ENCODE results near the gene GRK1.

GRCh38 chr13:113647351-113648215 lies 19.4 kb upstream of the GRK1 start:
- no peak for TF ChIP-seq CTCF (IDR thresholded peaks at IDR 0.05; ENCODE audit: poor library complexity)
- TF ChIP-seq EZH2phosphoT487 (IDR thresholded peaks at IDR 0.05; ENCODE audit: low read depth, severe bottlenecking, unreplicated experiment): no peak

Measured in hepatocyte (in vitro differentiated cells).